RPMI7951 (cell line): ENCODE measurements around the gene NFKBIE. TPM values are rescaled to one million over a fixed set of nuclear protein-coding genes. Genes with fewer than 3 reads are reported as not detected.

Source experiments
- DNase-seq: peaks from one replicate; pipeline ENCODE4 v3.0.0-alpha.2; 2012; ENCODE audit warnings: low read depth
- total RNA-seq: library from RNA; depleted of rRNA; stranded (reverse); fragments of >200 nt; shearing (Covaris generic); gene quantifications from 2 replicates; pipeline ENCODE4 v1.2.3, GENCODE V29; 2014

Gene NFKBIE
- total RNA-seq, 1 experiment from 2014 or later: 14.7 TPM

GRCh38 chr6:44226368-44227147, 38.8 kb downstream of the NFKBIE start:
- no peak for DNase-seq

GRCh38 chr6:44225579-44226325, 39.6 kb downstream of the NFKBIE start:
- DNase-seq: no peak

GRCh38 chr6:44224965-44225305, 40.4 kb downstream of the NFKBIE start:
- DNase-seq: no peak

- DNase-seq: no peak
Measured at GRCh38 chr6:44224029-44224964, 41.1 kb downstream of the NFKBIE start.

GRCh38 chr6:44223319-44224028, 41.9 kb downstream of the NFKBIE start, which contains the start of gene SLC29A1:
Gene SLC29A1 (plus strand): TSS chr6:44223595. CDS start chr6:44227314, 3,719 bp downstream.
- peak; percentile 71 for DNase-seq

GRCh38 chr6:44222486-44223318, 42.6 kb downstream of the NFKBIE start:
- no peak for DNase-seq

GRCh38 chr6:44221961-44222335, 43.4 kb downstream of the NFKBIE start:
- DNase-seq: no peak

GRCh38 chr6:44221291-44221960, 43.9 kb downstream of the NFKBIE start:
- peak; percentile 83 for DNase-seq

GRCh38 chr6:44220913-44221290, 44.4 kb downstream of the NFKBIE start:
- DNase-seq: no peak

- no peak for DNase-seq
Measured at GRCh38 chr6:44219815-44220784, 45.3 kb downstream of the NFKBIE start.

- peak; percentile 69 for DNase-seq
Measured at GRCh38 chr6:44219053-44219814, 46.1 kb downstream of the NFKBIE start.

- DNase-seq: no peak
Measured at GRCh38 chr6:44217332-44218143, 47.8 kb downstream of the NFKBIE start.

GRCh38 chr6:44216677-44217331, 48.5 kb downstream of the NFKBIE start, which contains the start of gene MYMX:
Gene MYMX (plus strand): TSS chr6:44216926. CDS start chr6:44217472, 546 bp downstream.
- DNase-seq: no peak

- no peak for DNase-seq
Measured at GRCh38 chr6:44214307-44214706, 51.0 kb downstream of the NFKBIE start.

GRCh38 chr6:44211284-44211683, 54.1 kb downstream of the NFKBIE start:
- DNase-seq: no peak
